PFSK-1 (cell line): ENCODE data around the gene TRAPPC3.

Source experiments
- FOXP2 ChIP-seq: optimal IDR thresholded peaks from 2 replicates; pipeline ENCODE3; 2011; ENCODE audit warnings: borderline replicate concordance, control low read depth, inconsistent platforms; ENCODE audit not compliant: insufficient read depth; ENCODE audit errors: extremely low read length, extremely low read depth
- POLR2AphosphoS5 ChIP-seq: IDR thresholded peaks from 2 replicates; pipeline ENCODE4 v1.6.1; 2012; ENCODE audit warnings: low read depth, mild to moderate bottlenecking, control low read depth, low read length, moderate library complexity
- REST ChIP-seq, 2 experiments: IDR thresholded peaks; 2 replicates each; pipeline versions ENCODE4 v1.6.1 to v1.8.0; 2011 to 2012; ENCODE audit warnings: low read depth in 2 of 2, low read length in 2 of 2, control low read depth in 1 of 2, inconsistent platforms in 1 of 2, mild to moderate bottlenecking in 1 of 2, moderate library complexity in 1 of 2; ENCODE audit not compliant: insufficient read depth in 1 of 2
- SIN3A ChIP-seq: IDR thresholded peaks from 2 replicates; pipeline ENCODE4 v1.6.1; 2012; ENCODE audit warnings: mild to moderate bottlenecking, low read length, moderate library complexity, borderline replicate concordance; ENCODE audit not compliant: insufficient read depth
- TAF1 ChIP-seq: IDR thresholded peaks from 2 replicates; pipeline ENCODE4 v1.6.1; 2012; ENCODE audit warnings: low read length, control low read depth, borderline replicate concordance; ENCODE audit not compliant: insufficient read depth

The TRAPPC3 gene

DNA sequence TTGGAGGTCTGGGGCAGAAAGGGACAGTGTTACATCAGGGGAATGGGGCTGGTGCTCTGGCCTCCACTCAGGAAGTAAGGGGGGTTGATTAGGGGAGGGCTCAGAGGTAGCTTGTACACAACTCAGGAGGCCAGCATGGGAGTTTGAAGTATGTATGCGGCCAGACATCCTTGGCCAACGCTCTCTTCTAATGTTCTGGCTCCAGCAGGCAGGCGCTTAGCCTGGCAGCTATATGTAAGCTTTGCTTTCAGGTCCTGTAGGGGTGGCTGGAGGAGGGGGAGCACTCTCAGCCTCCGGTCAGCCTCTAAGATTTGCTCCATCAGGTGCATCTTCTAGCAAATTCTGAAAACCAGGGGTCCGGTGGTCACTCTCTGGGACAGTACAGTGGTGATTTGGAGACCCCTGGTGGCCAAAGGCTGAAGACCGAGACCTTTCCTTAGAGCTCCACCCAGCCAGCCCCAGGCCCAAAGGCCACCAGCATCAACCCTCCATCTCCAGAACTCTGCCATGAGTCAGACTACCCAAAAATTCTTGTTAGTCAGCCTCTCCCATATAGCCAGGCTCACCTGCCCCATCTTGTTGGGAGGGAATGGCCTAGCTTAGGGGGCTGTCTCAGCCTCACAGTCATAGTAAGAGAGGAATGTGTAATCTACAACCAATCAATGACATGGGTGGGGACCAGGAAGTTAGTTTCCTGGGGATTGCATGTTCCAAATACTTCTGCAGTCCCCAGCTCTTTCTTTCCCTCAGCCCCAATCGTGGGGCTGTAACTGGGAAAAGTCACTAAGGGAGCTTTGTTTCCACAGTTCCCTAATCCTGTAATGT is 14.6 kb downstream of the TRAPPC3 start:
- TF ChIP-seq REST (IDR thresholded peaks at IDR 0.05; ENCODE audit: insufficient read depth in 1 of 2, low read depth in 2 of 2, low read length in 2 of 2) (no peak), FOXP2 (no peak), SIN3A (no peak), TAF1 (no peak), POLR2AphosphoS5 (no peak)

DNA sequence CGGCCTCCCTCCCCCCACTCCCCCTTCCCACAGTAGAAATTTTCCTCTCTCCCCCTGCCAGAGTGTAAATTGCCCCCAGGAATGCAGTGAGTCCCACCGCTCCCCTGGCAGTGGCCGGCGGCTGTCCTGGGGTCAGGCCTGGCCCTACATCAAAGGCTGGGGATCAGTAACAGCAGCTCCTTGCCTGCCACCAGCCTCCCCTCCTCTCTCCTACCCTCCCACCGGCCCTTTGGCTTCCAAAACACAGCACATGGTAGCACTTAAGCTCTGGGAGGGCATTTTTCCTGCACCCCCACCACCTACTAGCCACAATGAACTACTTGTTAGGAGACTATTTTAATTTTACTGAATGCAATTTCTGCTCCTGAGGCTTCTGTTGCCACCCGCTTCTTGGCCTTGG is 15.3 kb downstream of the TRAPPC3 start:
- TF ChIP-seq POLR2AphosphoS5 (no peak), TAF1 (no peak), FOXP2 (no peak), REST (IDR thresholded peaks at IDR 0.05; ENCODE audit: insufficient read depth in 1 of 2, low read depth in 2 of 2, low read length in 2 of 2) (no peak), SIN3A (no peak)

GRCh38 chr1:36133484-36133883 is 15.8 kb downstream of the TRAPPC3 start:
- TF ChIP-seq SIN3A (no peak), REST (IDR thresholded peaks at IDR 0.05; ENCODE audit: insufficient read depth in 1 of 2, low read depth in 2 of 2, low read length in 2 of 2) (no peak), FOXP2 (no peak), POLR2AphosphoS5 (no peak), TAF1 (no peak)

DNA sequence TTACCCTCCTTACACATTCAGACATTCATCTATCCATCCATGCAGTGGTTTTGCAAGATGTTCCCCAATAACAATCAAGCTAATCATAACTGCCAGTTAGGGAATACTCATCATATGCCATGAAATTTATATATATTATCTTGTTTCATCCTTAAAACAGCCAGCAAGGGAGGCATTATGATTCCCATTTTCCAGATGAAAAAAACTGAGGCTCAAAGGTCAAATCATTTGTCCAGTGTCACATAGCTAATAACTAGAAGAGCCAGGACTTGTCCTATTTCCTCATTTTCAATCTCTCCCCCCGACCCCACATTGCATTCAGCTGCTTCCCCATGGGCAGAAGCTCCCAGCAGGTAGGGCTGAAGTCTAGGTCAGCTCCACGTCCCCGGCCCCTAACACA is 17.3 kb downstream of the TRAPPC3 start:
- no peak for TF ChIP-seq REST (IDR thresholded peaks at IDR 0.05; ENCODE audit: insufficient read depth in 1 of 2, low read depth in 2 of 2, low read length in 2 of 2)
- no peak for TF ChIP-seq TAF1
- no peak for TF ChIP-seq POLR2AphosphoS5

DNA sequence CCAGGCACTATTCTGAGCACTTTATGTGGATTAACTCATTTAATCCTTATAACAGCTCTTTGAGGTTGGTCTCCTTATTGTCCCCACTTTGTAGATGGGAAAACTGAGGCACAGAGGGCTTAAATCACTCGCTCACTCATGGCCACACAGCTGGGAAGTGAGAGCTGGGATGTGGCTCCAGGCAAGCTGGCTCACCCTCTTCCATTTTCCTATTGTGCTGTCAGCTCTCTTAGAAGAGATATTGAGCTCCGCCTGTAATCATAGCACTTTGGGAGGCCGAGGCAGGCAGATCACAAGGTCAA is 20.4 kb downstream of the TRAPPC3 start:
- no peak for TF ChIP-seq POLR2AphosphoS5
